Amniotic stem cell (primary cell): ENCODE measurements around the gene HOXB7.

Source experiments
- DNase-seq: peaks from one replicate; lab custom pipeline; 2025; lab: John Stamatoyannopoulos, UW

HOXB7 gene

DNA sequence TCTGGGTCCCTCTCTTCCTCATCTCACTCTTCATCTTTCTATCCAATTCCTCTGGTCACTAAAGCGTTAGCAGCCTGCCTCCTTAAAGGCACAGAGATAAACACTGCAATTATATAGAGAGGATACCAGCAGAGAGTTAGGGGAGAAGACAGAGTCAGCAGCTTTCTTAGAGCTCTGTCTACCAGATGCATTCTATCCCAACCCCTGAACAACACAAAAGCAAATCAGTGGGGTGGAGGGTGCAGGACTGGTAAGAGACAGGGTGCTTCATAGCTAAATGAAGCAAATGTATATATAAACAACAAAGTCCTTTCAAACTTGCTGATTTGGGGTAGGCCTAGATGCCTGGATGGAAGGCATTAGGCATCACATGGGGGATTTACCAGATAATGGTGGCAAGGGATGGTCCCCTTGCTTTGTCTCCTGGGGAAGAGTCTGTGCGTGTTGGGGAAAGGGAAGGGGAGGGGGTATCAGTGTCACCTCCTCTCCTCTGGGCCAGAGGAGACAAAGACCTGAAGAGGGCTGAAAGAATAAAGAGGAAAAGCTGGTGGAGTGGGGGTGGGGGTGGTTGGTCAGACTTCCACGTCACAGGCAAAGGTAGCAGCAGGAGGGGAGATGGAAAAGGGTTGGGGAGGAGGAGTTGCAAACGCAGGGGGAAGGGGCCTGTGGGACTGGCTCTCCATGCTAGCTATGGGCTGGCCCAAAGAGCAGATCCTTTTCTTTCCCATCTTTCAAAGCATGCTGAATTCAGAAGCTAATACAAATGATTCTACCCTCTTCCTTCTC is 44.7 kb downstream of the HOXB7 start:
- no peak for DNase-seq

- no peak for DNase-seq
These were observed 45.7 kb downstream of the HOXB7 start for GRCh38 chr17:48565022-48565554.

- no peak for DNase-seq
These were observed 46.4 kb downstream of the HOXB7 start for GRCh38 chr17:48564188-48565021.

- DNase-seq, result no peak
These were observed 47.0 kb downstream of the HOXB7 start for GRCh38 chr17:48563867-48564187.

GRCh38 chr17:48563385-48563838 is 47.4 kb downstream of the HOXB7 start:
- no peak for DNase-seq

- DNase-seq, result no peak
These were observed 47.9 kb downstream of the HOXB7 start for GRCh38 chr17:48562934-48563333.

DNA sequence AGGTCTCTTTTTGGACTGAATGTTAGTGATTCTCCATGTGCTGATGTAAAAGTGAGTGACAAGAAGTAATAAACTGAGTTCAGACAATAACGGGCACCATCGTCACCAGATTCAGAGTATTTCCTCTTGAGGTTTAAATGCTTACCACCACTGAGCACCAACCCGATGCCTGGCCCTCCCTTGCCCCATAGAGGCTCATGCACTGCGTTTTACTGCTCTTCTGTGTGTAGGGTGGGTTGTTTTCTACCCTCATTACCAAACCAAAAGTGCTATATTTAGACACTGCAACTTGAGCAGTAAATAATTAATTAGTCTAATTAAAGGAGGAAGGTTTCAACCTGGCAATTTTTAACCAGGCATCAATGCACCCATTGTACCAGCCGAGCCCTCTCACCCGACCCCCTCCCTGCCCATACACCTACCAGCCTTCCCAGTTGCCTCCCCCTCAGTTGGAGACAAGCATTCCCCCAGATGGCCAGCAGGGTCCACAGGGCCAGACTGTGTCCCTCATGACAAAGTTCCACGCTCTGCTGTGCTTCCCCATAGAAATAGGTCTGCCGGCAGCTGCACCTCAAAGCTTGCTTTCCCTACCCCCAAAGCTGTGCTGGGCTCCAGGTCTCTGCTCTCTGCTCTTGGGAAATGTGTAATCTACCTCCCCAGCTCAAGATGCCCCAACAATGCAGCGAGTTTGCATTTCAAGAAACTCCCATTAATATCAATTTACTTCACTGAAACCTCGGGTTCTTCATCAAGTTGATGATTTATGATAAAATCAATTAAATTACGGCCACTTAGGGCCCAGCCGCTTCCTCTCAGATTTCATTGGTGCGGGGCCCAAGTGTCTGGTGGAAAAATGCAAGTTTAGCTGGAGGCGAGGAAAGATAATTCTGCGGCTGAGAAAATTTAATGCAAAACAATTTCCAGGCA is 48.7 kb downstream of the HOXB7 start:
- no peak for DNase-seq

GRCh38 chr17:48559840-48560817 is 50.7 kb downstream of the HOXB7 start:
- DNase-seq, result no peak

DNA sequence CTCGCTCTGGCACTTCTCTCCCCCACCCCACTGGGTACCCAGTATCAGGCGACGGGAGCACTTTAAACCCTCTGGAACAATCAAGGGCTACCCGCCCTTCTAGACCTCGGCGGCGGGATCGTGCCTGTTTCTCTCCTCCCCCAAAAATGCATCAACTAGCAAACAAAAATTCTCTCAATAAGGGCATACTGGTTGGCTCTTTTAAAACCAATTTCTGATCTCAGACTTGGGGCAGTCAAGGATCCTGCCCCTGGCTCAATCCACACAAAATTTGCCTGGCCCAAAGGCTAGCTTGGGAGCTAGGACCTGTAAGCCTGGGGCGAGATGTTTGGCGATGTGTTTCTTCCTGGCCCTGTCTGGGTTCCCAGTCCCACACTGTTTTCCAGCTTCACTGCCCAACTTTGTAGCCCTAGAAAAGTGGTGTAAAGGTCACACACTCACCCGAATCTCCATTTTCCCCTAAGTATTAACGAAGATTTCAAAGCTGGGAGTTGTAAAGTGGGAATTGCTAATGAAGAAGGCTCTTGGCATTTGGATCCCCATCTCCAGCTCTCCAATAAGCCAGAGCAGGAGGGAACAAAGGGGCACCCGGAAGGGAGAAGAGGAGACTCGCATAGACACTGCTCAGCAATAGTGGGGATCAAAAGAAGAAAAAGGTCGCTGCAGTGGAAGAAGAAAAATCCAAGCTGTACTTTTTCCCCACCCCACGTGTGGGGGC is 51.5 kb downstream of the HOXB7 start:
- DNase-seq, result no peak

GRCh38 chr17:48558831-48559121 is 52.0 kb downstream of the HOXB7 start:
- DNase-seq, result no peak

DNA sequence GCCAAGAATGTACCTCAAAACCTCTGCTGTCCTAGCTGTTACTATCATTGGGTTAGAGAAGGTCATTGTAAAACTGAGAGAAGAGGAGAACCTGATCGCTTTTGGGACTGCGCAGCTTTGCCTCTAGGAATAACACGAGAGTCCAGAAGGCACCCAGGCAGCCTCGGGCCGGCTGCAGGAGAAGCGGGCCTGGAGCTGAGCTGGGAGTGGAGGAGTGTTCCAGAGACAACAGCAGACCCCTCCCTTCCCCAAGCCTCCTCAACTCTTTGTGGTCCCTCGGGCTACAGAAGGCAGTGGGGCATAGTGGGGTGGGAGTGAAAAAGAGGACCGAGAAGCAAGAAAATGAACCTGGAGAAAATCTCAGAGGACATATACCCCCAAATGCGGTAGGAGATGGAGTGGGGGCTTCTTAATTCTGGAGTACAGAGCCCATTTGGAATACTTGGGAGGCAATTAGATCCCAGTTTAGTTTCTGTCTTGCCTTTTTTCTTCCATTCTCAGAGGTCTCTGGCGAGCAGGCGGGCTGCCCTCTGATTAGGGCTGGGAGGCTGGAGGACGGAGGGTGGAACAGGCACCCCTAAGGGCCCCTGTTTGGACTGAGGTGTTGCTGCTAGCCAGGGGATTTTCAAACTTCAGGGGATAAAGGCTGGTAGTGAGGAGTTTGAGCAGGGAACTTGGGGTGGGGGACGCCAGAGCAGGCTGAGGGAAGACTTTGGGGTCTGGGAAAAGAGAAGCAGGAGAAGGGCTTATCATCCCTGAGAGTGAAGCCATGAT is 52.6 kb downstream of the HOXB7 start:
- no peak for DNase-seq
